GM19023 (cell line): ENCODE measurements around the gene YAP1.
"Not testable (repeated sequence)": the region's sequence is repeated elsewhere in the genome, so short reads cannot be mapped to it uniquely, and the experiment has no call there.

Source experiments
- ATAC-seq: cut with Tn5 transposase; IDR thresholded peaks from one replicate; pipeline ENCODE4 v1.9.1; 2021; ENCODE audit warnings: mild to moderate bottlenecking, moderate library complexity; ENCODE audit not compliant: unreplicated experiment

Gene YAP1

DNA sequence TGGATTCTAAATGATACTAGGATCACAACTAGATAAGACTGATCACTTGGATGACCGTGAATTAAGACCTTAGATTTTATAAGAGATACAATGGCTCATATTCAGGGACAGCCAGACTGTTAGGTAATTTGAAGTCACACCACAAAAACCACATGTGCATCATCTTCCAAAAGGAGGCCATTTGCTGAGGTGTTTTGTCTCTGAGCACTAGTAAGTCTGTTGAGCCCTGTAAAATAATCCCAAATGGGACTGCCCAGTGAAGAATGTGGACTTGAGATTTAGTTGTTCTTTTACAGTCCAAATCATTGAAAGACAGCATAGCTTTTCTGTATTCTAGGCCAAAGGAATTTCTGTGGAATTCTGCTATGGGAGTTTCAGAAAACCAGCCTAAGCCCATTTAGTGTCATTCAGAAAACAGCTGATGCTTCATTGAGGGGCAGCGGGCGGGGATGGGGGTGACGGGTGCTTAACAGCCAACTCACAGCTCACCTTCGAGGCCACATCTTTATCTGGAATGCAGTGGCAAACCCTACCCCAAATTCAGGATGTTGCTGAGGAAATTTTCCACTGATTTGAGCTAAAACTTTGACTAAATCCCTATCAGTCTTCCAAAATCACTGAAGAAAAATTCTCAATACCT is 127.0 kb downstream of the YAP1 start:
- no peak for ATAC-seq

DNA sequence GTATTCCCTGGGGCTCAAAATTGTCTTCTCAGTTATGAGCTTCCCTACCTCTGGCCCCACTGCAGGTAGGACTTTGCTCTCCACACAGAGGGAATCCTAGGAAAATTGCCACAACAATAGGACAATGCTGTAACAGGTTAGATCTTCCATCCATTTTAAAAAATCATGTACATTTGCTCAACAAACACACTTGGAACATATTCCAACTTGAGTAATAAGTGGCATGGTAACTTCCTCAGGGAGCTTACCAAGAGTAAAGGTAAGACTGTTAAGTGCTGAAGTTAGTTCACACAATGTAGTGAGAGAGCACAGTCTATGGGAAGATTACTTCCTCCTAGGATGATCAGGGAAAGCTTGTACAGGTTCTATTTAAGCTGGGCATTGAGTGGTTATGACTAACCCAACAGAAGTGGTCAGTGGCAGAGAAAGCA is 128.2 kb downstream of the YAP1 start:
- no peak for ATAC-seq

GRCh38 chr11:102239448-102239847 is 129.2 kb downstream of the YAP1 start:
- ATAC-seq = no peak

DNA sequence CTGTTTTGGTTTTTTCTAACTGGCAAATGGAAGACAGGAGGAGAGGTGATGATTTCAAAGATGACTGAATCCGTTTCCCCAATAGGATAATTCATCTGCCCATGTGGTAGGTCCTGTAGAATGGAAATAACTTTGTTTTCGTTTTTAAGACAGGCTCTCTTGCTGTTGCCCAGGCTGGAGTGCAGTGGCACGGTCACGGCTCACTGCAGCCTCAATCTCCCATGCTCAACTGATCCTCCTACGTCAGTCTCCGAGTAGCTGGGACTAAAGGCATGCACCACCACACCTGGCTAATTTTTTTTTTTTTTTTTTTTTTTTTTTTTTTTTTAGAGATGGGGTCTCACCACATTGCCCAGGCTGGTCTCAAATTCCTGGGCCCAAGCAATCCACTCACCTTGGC is 129.7 kb downstream of the YAP1 start:
- no peak for ATAC-seq

GRCh38 chr11:102240502-102240901 is 130.3 kb downstream of the YAP1 start:
- no peak for ATAC-seq

DNA sequence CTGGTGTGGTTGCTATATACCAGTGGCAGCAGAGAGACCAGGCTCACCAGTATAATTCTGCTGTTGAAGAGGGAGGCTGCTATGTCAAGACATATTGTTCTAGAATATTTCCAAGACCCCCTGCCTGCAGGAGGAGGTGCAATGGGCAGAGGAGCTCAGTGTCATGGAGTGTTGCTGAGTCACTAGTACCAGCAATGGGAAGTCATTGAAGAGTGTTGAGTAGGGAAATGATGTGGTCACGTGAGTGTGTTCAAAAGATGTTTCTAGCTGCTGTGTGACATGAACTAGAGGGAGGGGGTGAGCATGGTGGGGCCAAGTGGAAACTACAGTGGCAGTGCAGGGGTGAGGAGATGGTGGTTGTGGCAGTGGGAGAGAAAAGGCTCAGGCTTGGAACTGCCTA is 130.8 kb downstream of the YAP1 start:
- ATAC-seq = no peak

DNA sequence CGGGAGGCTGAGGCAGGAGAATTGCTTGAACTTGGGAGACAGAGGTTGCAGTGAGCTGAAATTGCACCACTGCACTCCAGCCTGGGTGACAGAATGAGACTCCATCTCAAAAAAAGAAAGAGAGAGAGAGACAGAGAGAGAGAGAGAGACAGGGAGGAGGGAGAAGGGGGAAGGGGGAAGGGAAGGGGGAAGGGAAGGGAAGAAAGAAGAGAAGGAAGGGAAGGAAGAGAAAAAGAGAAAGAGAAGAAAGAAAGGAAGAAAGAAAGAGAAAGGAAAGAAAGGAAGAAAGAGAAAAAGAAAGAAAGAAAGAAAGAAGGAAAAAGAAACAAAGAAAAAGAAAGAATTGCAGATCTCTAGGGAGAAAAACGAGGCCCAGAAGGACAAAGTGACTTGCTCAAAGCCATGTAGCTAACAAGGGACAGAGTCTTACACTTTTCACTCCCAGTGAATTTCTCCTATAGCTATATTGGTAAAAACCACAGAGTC is 133.2 kb downstream of the YAP1 start:
- ATAC-seq = no peak

DNA sequence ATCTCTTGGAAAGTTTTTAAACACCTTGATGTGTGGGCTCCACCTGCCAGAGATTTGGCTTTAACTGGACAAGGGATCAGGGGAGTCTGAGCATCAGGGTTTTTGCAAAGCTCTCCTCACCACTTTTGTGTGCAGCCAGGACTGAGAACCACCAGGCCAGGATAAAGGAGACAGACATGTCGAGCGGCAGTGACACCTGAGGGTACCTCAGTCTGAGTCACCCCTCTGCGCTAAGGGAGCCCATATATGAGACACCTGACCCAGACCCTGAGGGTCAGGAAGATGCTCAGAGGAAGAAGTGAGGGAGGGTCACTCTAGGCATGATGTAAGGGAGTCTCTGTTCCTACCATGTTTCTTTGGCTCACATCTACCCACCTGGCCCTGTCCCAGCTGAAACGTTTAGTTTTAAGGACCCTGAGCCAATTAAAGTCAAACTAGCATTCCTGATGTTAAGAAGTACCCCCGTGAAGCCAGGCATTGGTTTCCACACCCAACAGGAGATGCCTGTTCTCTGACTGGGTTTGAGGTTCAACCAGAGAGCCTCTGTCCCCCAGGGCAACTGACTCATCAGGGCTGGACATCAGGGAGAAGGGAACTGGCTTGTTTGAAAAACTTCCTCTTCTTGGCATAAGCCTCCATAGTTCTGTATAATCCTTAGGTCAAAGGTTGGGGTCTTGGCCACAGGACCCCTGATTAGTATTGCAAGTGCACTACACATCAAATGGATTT is 134.6 kb downstream of the YAP1 start:
- ATAC-seq = no peak

- no peak for ATAC-seq
Observed at GRCh38 chr11:102251423-102251822, 141.2 kb downstream of the YAP1 start.

- ATAC-seq = no peak
Observed at GRCh38 chr11:102252339-102252891, 142.2 kb downstream of the YAP1 start.

GRCh38 chr11:102253020-102253715 is 142.9 kb downstream of the YAP1 start:
- ATAC-seq = no peak

GRCh38 chr11:102254047-102254446 is 143.8 kb downstream of the YAP1 start:
- no peak for ATAC-seq

GRCh38 chr11:102256251-102256650 is 146.0 kb downstream of the YAP1 start:
- no peak for ATAC-seq

GRCh38 chr11:102260241-102260640 is 150.0 kb downstream of the YAP1 start:
- no peak for ATAC-seq

DNA sequence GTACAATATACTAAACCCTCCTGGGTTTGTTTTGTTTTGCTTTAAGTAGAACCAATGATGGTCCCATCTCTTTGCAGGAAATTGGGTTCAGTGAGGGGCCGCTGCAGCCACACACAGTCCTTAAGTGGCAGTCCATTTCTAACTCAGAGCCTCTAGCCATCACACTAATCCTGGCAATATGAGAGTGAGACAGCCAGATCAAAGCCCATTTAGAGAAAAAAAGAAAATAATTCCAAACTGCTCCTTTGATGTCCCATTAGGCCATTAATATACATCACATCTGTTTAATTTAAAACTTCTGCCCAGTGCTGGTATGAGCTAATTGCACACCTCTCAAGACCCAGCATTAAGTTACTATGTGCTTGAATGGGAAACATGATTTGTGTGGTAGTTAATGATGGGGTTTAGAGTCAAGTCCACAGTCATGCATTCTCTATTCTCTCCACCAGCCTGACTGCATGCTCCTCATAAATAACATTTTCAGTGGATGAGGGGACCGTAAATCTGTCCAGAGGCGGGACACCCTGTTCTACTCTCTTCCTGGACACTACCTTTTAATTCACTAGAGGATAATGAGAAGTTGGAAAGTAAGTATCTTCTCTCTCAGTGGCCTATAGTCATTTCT is 153.2 kb downstream of the YAP1 start:
- ATAC-seq = no peak

GRCh38 chr11:102264704-102265103 is 154.5 kb downstream of the YAP1 start:
- ATAC-seq = not testable (repeated sequence)

DNA sequence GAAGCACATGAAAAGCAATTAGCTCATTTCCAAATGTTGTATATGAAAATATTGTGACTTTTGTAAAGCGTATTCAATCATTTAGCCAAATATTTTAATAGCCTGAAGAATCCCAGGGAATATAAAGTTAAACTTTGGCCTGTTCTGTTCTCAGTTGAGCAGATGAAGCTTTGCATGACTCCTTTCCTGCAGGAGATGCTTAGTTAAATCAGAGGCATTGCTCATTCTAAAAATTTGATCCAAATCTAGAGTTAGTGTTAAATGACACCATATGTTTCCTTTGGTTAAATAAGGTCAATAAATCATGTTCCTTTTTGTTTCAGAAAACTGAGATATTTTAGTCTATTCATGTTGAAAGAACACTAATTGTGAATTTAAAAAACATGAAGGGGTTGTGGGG is 155.9 kb downstream of the YAP1 start:
- ATAC-seq = no peak

GRCh38 chr11:102267609-102268008 is 157.4 kb downstream of the YAP1 start:
- ATAC-seq = no peak

DNA sequence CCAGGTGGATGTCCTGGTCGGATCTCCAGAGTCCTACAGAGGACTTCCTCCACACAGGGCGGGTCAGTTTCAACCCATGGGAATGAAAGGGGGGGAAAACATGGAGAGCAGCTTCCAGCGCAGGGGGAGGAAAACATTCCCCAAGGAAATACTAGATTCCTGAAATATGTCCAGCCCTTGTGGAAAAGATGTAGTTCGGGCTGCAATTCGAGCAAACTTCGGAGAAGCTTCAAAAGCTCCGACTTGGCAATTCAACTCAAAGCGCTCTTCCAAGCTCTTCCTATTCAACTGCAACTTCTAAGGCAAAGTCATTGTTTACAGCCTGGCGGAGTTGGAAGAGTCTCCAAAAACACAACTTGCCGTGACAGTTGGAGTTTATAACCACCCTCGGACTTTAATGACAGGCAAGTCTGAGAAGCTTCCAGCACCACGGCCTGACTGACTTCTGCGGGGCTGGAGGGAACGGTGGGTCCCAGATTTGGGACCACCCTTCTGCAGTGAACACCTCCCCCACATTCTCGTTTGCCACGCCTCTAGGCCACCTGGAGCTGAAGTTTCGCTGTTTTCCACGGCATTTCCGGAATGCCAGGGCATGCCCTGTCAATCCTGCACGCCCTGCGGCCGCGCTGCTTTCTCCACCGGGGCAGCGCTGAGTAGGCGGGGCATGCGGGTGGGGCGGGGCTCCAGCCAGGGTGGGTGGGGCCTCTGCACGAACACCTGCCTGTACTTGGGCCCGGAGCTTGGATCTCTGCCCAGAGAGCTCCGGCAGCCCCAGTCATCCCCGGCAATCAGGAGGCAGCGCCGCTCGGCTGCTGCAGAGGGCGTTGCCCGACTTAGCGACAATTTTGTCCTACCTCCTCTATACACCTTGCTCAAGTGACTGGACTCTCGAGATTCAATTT is 158.1 kb downstream of the YAP1 start:
- ATAC-seq = peak; percentile 94

- ATAC-seq = no peak
Observed at GRCh38 chr11:102268985-102269470, 158.8 kb downstream of the YAP1 start.
